ENCODE measurements around the gene FAM171A1.

Gene FAM171A1

GRCh38 chr10:15315286-15315685, 55.8 kb downstream of the FAM171A1 start:
- WGBS: 86% methylated on average over 8 of the region's 8 CpGs
- Histone ChIP-seq H3K4me3 (ENCODE audit: low read length) (no peak overlapping the region), H3K4me1 (ENCODE audit: insufficient read depth, low read length) (peaks cover 15% of the 10 kb centered on the region), H3K27ac (ENCODE audit: low read depth, low read length) (no peak overlapping the region), H3K9ac (ENCODE audit: low read depth, low read length) (no peak overlapping the region), H3K9me3 (ENCODE audit: insufficient read depth, low read depth, low read length) (no peaks in the 10 kb centered on the region), H3K36me3 (ENCODE audit: insufficient read depth, low read length) (no peaks in the 10 kb centered on the region), H3K27me3 (ENCODE audit: insufficient read depth, low read length) (no peaks in the 10 kb centered on the region)

DNA sequence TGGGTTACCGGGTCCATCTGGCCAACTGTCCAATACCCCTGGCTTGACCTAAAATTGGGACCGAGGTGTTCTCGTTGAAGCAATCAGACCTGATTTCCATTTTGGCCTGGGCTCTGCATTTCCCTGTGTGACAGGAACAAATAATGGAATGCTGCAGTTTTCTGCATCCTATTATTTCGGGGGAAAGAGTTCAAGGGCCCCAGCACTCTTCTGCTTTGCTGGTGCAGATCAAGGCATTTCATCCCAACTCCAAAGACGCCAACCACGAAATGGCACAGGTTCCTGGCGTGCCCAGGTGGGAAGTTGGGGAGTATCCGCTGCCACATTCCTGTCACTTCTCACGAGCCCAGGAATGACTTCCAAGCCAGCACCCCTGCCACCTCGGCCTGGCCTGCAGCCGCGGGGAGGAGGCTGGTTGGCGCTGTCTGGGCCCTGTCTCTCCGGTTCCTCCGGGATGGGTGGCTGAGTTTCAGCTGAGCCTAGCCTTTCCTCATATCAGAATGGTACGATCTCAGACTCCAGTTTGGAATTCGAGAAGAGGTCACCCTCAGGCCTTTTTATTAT, 56.5 kb downstream of the FAM171A1 start:
- 91% methylated on average over 16 of the region's 17 CpGs for WGBS
- no peak overlapping the region for H3K27ac ChIP-seq (ENCODE audit: low read depth, low read length)
- H3K36me3 ChIP-seq (ENCODE audit: insufficient read depth, low read length): no peaks in the 10 kb centered on the region
- no peak overlapping the region for H3K4me3 ChIP-seq (ENCODE audit: low read length)
- no peaks in the 10 kb centered on the region for H3K27me3 ChIP-seq (ENCODE audit: insufficient read depth, low read length)
- H3K9me3 ChIP-seq (ENCODE audit: insufficient read depth, low read depth, low read length): no peaks in the 10 kb centered on the region
- peaks cover 15% of the 10 kb centered on the region for H3K4me1 ChIP-seq (ENCODE audit: insufficient read depth, low read length)
- H3K9ac ChIP-seq (ENCODE audit: low read depth, low read length): no peak overlapping the region

DNA sequence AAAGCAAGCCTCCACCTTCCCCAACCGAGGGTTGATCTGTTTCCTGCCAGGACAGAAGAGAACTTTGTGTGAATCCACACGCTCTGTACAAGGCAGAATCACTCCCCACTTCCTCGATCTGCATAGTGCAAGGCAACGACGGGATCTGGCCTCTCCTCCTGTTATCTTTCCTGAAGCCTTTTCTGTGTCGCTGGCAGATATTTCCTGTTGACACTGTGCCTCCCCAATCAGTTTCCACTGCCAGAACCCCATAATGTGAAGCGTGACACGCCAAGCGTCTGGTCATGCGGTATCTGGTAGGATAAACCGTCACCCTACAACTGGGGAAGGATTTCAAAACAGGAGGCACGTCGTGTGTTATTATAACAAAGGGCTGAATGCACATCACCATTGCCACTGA, 57.2 kb downstream of the FAM171A1 start:
- H3K4me1 ChIP-seq (ENCODE audit: insufficient read depth, low read length): peaks cover 15% of the 10 kb centered on the region
- H3K9ac ChIP-seq (ENCODE audit: low read depth, low read length): no peak overlapping the region
- H3K27me3 ChIP-seq (ENCODE audit: insufficient read depth, low read length): no peaks in the 10 kb centered on the region
- H3K36me3 ChIP-seq (ENCODE audit: insufficient read depth, low read length): no peaks in the 10 kb centered on the region
- H3K9me3 ChIP-seq (ENCODE audit: insufficient read depth, low read depth, low read length): no peaks in the 10 kb centered on the region
- H3K27ac ChIP-seq (ENCODE audit: low read depth, low read length): 0 out of 2 replicates have a peak overlapping the region, but pooled peaks have one; percentile 32
- no peak overlapping the region for H3K4me3 ChIP-seq (ENCODE audit: low read length)
- 81% methylated on average over 13 of the region's 13 CpGs for WGBS

- H3K9ac ChIP-seq (ENCODE audit: low read depth, low read length): no peak overlapping the region
- H3K27me3 ChIP-seq (ENCODE audit: insufficient read depth, low read length): no peaks in the 10 kb centered on the region
- H3K4me1 ChIP-seq (ENCODE audit: insufficient read depth, low read length): peaks cover 15% of the 10 kb centered on the region
- H3K4me3 ChIP-seq (ENCODE audit: low read length): no peak overlapping the region
- no peaks in the 10 kb centered on the region for H3K36me3 ChIP-seq (ENCODE audit: insufficient read depth, low read length)
- H3K9me3 ChIP-seq (ENCODE audit: insufficient read depth, low read depth, low read length): no peaks in the 10 kb centered on the region
- 92% methylated on average over 4 of the region's 4 CpGs for WGBS
- H3K27ac ChIP-seq (ENCODE audit: low read depth, low read length): no peak overlapping the region
Measured at GRCh38 chr10:15313047-15313446, 58.0 kb downstream of the FAM171A1 start.

DNA sequence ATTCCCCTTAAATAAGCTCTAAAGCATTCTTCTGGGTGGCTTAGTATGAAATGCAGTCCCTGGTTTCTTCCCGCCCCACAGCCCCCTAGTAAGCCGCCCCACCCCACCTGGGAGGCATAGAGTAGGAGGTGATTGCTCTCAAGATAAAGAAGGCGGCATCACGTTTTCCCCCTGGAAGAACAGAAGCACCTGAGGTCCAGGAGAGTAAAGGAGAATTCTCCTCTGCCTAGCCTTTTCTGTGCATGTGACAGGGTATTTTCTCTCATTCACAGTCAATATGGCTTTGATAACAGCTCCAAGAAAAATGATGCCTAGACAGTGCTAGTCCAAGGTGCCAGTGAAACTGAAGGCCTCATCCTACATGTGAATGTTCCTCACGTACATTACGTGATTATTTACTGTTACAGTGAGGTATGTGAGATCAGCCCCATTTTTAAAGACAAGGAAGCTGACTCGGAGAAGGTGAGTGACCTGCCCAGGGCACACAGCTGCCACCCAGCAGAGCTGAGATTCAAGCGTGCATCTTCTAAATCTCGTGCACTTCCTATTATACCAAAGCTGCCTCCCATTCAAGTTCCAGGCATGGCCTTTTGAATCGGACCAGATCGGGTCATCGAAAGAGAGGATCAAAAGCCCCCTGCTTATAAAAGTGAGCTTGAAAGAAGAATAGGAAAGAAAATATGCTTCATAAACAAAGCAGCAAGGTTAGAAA, 59.4 kb downstream of the FAM171A1 start:
- Histone ChIP-seq H3K27me3 (ENCODE audit: insufficient read depth, low read length) (no peaks in the 10 kb centered on the region), H3K9me3 (ENCODE audit: insufficient read depth, low read depth, low read length) (no peaks in the 10 kb centered on the region), H3K4me3 (ENCODE audit: low read length) (no peak overlapping the region), H3K9ac (ENCODE audit: low read depth, low read length) (no peak overlapping the region), H3K27ac (ENCODE audit: low read depth, low read length) (no peak overlapping the region), H3K36me3 (ENCODE audit: insufficient read depth, low read length) (no peaks in the 10 kb centered on the region), H3K4me1 (ENCODE audit: insufficient read depth, low read length) (peaks cover 15% of the 10 kb centered on the region)
- 92% methylated on average over 12 of the region's 12 CpGs for WGBS

DNA sequence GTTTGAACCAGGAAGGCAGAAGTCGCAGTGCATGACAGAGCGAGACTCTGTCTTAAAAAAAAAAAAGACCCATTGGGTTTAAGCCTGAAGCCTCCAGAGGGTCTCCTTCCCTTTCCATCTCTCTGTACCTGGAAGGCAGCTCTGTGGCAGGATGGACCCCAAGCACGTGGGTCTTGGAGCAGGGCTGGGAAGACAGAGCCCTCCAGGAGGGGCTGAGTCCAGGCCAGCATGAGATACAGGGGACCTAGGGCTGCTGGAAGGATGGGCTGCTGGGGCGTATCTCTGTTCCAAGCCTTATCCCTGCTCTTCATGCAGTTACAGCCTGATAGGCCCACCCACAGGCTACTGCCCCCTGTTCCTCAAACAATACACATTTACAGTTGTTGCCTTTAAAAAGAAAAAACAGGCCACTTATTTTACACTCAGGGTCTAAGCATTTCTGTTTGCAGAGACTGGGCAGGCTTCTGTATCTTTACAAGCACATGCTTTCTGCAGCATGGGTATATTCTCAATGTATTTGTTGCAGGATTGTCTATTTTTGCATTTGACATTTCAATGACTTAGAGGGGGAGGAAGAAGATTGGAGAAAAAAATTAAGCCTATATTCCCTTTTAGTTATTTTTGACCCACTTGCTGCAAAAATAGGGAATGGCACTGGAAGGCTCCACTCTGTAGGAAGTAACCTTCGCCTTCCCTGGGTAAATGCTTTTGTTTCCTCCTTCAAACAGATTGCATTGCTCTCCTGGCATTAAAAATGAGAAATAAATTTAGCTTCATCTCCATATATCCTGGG, 60.1 kb downstream of the FAM171A1 start:
- no peak overlapping the region for H3K9ac ChIP-seq (ENCODE audit: low read depth, low read length)
- no peak overlapping the region for H3K4me3 ChIP-seq (ENCODE audit: low read length)

DNA sequence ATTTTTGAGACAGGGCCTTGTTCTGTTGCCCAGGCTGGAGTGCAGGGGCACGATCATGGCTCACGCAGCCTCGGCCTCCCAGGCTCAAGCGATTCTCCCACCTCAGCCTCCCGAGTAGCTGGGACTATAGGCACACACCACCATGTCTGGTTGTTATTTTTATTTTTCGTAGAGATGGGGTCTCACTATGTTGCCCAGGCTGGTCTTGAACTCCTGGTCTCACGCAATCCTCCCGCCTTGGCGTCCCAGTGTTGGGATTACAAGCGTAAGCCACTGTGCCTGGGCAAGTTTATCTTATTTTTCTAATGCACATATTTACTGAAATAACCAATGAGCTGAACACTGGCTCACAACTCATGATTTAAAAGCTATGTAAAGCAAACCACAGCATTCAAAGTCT, 61.9 kb downstream of the FAM171A1 start:
- Histone ChIP-seq H3K9me3 (ENCODE audit: insufficient read depth, low read depth, low read length) (no peaks in the 10 kb centered on the region), H3K27ac (ENCODE audit: low read depth, low read length) (no peak overlapping the region), H3K4me3 (ENCODE audit: low read length) (no peak overlapping the region), H3K27me3 (ENCODE audit: insufficient read depth, low read length) (no peaks in the 10 kb centered on the region), H3K36me3 (ENCODE audit: insufficient read depth, low read length) (no peaks in the 10 kb centered on the region), H3K4me1 (ENCODE audit: insufficient read depth, low read length) (peaks cover 8% of the 10 kb centered on the region), H3K9ac (ENCODE audit: low read depth, low read length) (no peak overlapping the region)
- WGBS: 96% methylated on average over 10 of the region's 10 CpGs

More for the DNA sequence above, 60.1 kb downstream of the FAM171A1 start:
- WGBS: 91% methylated on average over 5 of the region's 5 CpGs
- Histone ChIP-seq H3K4me1 (ENCODE audit: insufficient read depth, low read length) (peaks cover 10% of the 10 kb centered on the region), H3K27ac (ENCODE audit: low read depth, low read length) (no peak overlapping the region), H3K27me3 (ENCODE audit: insufficient read depth, low read length) (no peaks in the 10 kb centered on the region), H3K36me3 (ENCODE audit: insufficient read depth, low read length) (no peaks in the 10 kb centered on the region), H3K9me3 (ENCODE audit: insufficient read depth, low read depth, low read length) (no peaks in the 10 kb centered on the region)

DNA sequence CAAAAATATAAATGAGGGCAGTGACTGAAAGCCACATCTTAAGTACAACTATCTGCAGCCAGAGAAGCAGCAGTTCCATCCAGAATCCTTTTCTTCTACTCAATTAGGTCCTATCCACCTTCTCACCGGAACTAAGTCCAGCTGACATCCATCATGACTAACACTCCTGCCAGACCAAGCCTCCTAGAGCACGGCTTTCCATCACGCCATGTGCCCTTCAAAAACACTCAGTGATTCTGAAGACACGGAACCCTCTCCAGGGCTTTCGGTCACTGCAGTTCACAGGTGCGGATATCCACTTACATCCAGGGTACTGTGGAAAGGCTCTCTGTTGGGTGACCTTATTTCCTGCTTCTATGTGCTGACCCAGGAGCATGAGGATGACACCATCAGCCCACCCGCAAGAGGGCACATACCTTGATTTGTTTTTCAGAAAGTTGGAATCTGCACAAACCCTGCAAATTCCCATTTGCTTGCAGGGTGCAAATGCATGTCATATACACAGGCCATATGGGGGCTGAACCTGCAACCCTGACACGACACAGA, 64.3 kb downstream of the FAM171A1 start:
- Histone ChIP-seq H3K4me1 (ENCODE audit: insufficient read depth, low read length) (peaks cover 2% of the 10 kb centered on the region; the same call in 1 of the 2 replicates), H3K36me3 (ENCODE audit: insufficient read depth, low read length) (no peaks in the 10 kb centered on the region), H3K4me3 (ENCODE audit: low read length) (no peak overlapping the region), H3K9ac (ENCODE audit: low read depth, low read length) (no peak overlapping the region), H3K27me3 (ENCODE audit: insufficient read depth, low read length) (no peaks in the 10 kb centered on the region), H3K27ac (ENCODE audit: low read depth, low read length) (no peak overlapping the region), H3K9me3 (ENCODE audit: insufficient read depth, low read depth, low read length) (no peaks in the 10 kb centered on the region)
- WGBS: 96% methylated on average over 8 of the region's 8 CpGs

GRCh38 chr10:15305634-15306033, 65.5 kb downstream of the FAM171A1 start:
- H3K4me1 ChIP-seq (ENCODE audit: insufficient read depth, low read length): no peaks in the 10 kb centered on the region
- no peaks in the 10 kb centered on the region for H3K36me3 ChIP-seq (ENCODE audit: insufficient read depth, low read length)
- no peaks in the 10 kb centered on the region for H3K27me3 ChIP-seq (ENCODE audit: insufficient read depth, low read length)
- no peak overlapping the region for H3K9ac ChIP-seq (ENCODE audit: low read depth, low read length)
- no peak overlapping the region for H3K27ac ChIP-seq (ENCODE audit: low read depth, low read length)
- no peak overlapping the region for H3K4me3 ChIP-seq (ENCODE audit: low read length)
- H3K9me3 ChIP-seq (ENCODE audit: insufficient read depth, low read depth, low read length): no peaks in the 10 kb centered on the region
- 92% methylated on average over 6 of the region's 6 CpGs for WGBS

- Histone ChIP-seq H3K4me3 (ENCODE audit: low read length) (no peak overlapping the region), H3K4me1 (ENCODE audit: insufficient read depth, low read length) (no peaks in the 10 kb centered on the region), H3K27ac (ENCODE audit: low read depth, low read length) (no peak overlapping the region), H3K9ac (ENCODE audit: low read depth, low read length) (no peak overlapping the region), H3K27me3 (ENCODE audit: insufficient read depth, low read length) (no peaks in the 10 kb centered on the region), H3K36me3 (ENCODE audit: insufficient read depth, low read length) (no peaks in the 10 kb centered on the region), H3K9me3 (ENCODE audit: insufficient read depth, low read depth, low read length) (no peaks in the 10 kb centered on the region)
- 100% methylated on average over 2 of the region's 2 CpGs for WGBS
Measured at GRCh38 chr10:15305161-15305560, 65.9 kb downstream of the FAM171A1 start.

Data from HUES64 (cell line).